ENCODE measurements around the gene KBTBD6. TPM values are rescaled to one million over a fixed set of nuclear protein-coding genes. Genes with fewer than 3 reads are reported as not detected.

The KBTBD6 gene
- total and polyA plus RNA-seq, 10 donors: 2.4 to 10.0 (median 5.6) TPM

DNA sequence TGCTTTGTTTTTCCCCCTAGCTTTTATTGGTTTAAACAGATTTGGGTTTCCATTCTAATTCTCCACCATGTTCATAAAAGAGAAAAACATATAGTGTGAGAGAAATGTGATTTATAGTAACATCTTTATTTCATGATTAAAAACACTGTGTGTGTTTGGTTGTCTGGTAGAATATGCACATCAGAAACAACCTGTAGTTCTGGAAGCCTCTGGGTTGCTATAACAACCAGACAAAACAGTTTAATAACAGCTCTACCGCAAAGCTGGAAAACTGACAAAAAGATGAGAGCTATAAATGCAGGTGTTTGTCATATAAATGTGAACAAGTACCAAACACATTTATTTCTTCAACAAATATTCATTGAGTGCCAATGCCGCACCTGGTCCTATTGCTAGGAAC lies 9.8 kb downstream of the KBTBD6 start:
- 87 to 92% (median 92%) methylated on average over 2 of the region's 2 CpGs for WGBS, 5 donors
- intact Hi-C loops (cut with DNase I; ENCODE audit: low total_unique reads): loop anchor here (10.0 kb wide), 1 partner anchor 48 kb away; no protein-coding TSS in a partner anchor
- no peak overlapping the region for H3K27ac ChIP-seq

DNA sequence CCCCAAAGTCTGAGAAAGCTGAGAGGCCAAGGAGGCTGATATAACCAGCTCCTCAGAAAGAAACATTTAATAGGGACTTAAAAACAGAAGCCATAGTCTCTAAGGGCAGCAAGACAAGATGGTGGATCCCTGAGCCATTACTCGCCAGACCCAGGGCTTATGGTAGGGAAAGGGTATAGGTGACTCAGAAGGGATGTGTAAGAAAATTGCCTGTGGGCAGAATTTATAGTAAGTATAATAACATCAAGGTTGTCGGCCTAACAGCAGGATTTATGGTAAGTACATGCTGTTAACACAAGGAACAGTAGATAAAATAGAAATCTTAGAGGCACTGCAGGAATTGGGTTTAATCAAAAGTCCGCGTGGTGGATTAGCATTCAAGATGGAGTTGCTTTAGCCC lies 14.7 kb downstream of the KBTBD6 start:
- DNase-seq: no peak
- TF ChIP-seq POLR2A (IDR thresholded peaks at IDR 0.05) (no peak), POLR2AphosphoS5 (IDR thresholded peaks at IDR 0.05) (no peak)
- TF ChIP-seq, protein P1, sequence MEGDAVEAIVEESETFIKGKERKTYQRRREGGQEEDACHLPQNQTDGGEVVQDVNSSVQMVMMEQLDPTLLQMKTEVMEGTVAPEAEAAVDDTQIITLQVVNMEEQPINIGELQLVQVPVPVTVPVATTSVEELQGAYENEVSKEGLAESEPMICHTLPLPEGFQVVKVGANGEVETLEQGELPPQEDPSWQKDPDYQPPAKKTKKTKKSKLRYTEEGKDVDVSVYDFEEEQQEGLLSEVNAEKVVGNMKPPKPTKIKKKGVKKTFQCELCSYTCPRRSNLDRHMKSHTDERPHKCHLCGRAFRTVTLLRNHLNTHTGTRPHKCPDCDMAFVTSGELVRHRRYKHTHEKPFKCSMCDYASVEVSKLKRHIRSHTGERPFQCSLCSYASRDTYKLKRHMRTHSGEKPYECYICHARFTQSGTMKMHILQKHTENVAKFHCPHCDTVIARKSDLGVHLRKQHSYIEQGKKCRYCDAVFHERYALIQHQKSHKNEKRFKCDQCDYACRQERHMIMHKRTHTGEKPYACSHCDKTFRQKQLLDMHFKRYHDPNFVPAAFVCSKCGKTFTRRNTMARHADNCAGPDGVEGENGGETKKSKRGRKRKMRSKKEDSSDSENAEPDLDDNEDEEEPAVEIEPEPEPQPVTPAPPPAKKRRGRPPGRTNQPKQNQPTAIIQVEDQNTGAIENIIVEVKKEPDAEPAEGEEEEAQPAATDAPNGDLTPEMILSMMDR (IDR thresholded peaks at IDR 0.05 in 8 of 11, conservative IDR thresholded peaks at IDR 0.05 in 3 of 11): no peak
- no peak overlapping the region for H3K27ac ChIP-seq
- WGBS, 5 donors: 88 to 98% (median 93%) methylated on average over 4 of the region's 4 CpGs
- intact Hi-C loops (cut with DNase I; ENCODE audit: low total_unique reads): no loop called here
- H3K27me3 ChIP-seq (replicated peaks in 1 of 7): no peaks in the 10 kb centered on the region
- no peaks in the 10 kb centered on the region for H3K9me3 ChIP-seq
- no peaks in the 10 kb centered on the region for H3K36me3 ChIP-seq
- H3K4me1 ChIP-seq: no peaks in the 10 kb centered on the region
- H3K4me3 ChIP-seq: no peak overlapping the region

More for the DNA sequence above, 9.8 kb downstream of the KBTBD6 start:
- peaks cover 0 to 7% (median 1%) of the 10 kb centered on the region in 6 donors for H3K4me1 ChIP-seq
- H3K36me3 ChIP-seq: peaks cover 0 to 11% (median 3%) of the 10 kb centered on the region in 6 donors
- H3K4me3 ChIP-seq: no peak overlapping the region
- TF ChIP-seq POLR2A (IDR thresholded peaks at IDR 0.05) (no peak), POLR2AphosphoS5 (IDR thresholded peaks at IDR 0.05) (no peak)
- TF ChIP-seq, protein P1 (IDR thresholded peaks at IDR 0.05 in 8 of 11, conservative IDR thresholded peaks at IDR 0.05 in 3 of 11): no peak
- no peaks in the 10 kb centered on the region for H3K9me3 ChIP-seq
- H3K27me3 ChIP-seq (replicated peaks in 1 of 7): no peaks in the 10 kb centered on the region
- DNase-seq: no peak

DNA sequence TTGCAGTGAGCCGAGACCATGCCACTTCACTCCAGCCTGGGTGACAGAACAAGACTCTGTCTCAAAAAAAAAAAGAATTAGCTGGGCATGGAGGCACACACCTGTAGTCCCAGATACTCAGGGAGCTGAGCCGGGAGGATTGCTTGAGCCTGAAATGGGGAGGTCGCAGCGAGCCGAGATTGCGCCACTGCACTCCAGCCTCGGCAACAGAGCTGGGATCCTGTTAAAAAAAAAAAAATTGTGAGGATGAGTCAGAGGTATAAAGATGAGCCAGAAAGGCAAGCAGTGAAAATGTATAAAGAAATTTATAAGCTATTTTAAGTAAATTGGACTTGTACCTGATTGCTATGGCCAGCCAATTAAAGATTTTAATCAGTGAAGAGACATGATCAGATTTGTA lies 21.1 kb downstream of the KBTBD6 start:
- Histone ChIP-seq H3K4me1 (no peaks in the 10 kb centered on the region), H3K27ac (no peak overlapping the region), H3K9me3 (no peaks in the 10 kb centered on the region), H3K4me3 (no peak overlapping the region), H3K27me3 (replicated peaks in 1 of 7) (no peaks in the 10 kb centered on the region), H3K36me3 (no peaks in the 10 kb centered on the region)
- intact Hi-C loops (cut with DNase I; ENCODE audit: low total_unique reads): no loop called here
- no peak for DNase-seq
- 87 to 97% (median 93%) methylated on average over 7 of the region's 7 CpGs for WGBS, 5 donors
- TF ChIP-seq POLR2AphosphoS5 (IDR thresholded peaks at IDR 0.05) (no peak), POLR2A (IDR thresholded peaks at IDR 0.05) (no peak)
- TF ChIP-seq, protein P1 (IDR thresholded peaks at IDR 0.05 in 8 of 11, conservative IDR thresholded peaks at IDR 0.05 in 3 of 11): no peak

DNA sequence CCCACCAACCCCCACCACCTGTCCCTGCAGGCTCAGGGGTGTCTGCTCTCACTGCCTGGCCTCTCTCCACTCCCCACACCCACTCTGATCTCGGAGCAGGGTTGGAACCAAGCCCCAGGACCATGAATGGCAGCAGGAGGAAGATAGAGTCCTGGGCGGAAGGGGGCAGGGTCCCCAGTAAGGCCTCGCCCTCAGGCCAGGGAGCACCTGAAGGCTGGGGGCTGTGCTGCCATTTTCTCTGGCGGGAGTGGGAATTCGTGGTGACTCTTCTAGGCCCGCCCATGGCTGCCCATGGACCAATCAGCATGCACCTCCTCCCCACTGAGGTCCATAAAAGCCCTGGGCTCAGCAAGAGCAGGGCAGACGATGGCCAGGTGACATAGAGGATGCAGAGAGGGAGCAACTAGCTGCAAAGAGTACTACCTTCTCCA lies 25.0 kb downstream of the KBTBD6 start:
- Histone ChIP-seq H3K4me3 (no peak overlapping the region), H3K27ac (no peak overlapping the region), H3K36me3 (no peaks in the 10 kb centered on the region), H3K27me3 (replicated peaks in 1 of 7) (no peaks in the 10 kb centered on the region), H3K9me3 (no peaks in the 10 kb centered on the region), H3K4me1 (no peaks in the 10 kb centered on the region)
- intact Hi-C loops (cut with DNase I; ENCODE audit: low total_unique reads): no loop called here
- no peak for TF ChIP-seq POLR2A (IDR thresholded peaks at IDR 0.05)
- TF ChIP-seq POLR2AphosphoS5 (IDR thresholded peaks at IDR 0.05): no peak
- TF ChIP-seq, protein P1 (IDR thresholded peaks at IDR 0.05 in 8 of 11, conservative IDR thresholded peaks at IDR 0.05 in 3 of 11): no peak
- DNase-seq: no peak
- 85 to 93% (median 88%) methylated on average over 4 to 7 of the region's 7 CpGs for WGBS, 5 donors

All from spleen (tissue), 11 donors.